ENCODE data around the gene IRF8.

IRF8 gene

DNA sequence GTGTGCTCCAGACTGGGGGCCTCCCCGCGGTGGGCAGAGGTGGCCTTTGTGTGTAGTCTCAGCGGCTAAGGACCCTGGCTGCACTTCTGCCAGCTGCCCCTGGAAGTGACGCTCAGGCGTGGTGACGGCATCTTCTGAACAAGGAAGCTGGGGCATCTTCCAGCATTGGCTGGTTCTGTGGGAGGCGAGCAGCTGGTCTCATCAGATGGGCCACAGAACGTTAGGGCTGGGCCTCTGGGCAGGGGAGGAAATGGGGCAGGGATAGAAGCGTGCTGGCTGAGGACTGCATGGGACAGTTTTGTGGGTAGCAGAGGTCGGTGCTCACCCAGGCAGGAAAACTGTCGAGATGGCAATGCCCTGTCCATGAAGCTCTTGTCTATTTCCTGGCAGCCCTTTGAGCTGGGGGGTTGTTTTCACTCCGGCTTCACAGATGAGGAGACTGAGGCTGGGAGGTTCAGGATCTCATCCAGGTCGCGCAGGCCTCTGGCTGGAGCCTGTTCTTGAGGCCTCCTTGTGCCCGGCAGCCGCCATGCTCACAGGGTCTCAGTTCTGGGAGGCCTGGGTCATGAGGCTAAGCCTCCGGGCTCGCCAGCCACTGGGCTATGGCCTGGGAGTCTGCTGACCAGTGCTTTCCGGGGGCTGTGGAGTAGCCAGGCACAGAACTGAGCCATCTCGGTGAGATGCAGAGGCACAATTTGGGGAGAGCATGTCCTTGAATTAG, 16.3 kb downstream of the IRF8 start:
- no peak for DNase-seq

DNA sequence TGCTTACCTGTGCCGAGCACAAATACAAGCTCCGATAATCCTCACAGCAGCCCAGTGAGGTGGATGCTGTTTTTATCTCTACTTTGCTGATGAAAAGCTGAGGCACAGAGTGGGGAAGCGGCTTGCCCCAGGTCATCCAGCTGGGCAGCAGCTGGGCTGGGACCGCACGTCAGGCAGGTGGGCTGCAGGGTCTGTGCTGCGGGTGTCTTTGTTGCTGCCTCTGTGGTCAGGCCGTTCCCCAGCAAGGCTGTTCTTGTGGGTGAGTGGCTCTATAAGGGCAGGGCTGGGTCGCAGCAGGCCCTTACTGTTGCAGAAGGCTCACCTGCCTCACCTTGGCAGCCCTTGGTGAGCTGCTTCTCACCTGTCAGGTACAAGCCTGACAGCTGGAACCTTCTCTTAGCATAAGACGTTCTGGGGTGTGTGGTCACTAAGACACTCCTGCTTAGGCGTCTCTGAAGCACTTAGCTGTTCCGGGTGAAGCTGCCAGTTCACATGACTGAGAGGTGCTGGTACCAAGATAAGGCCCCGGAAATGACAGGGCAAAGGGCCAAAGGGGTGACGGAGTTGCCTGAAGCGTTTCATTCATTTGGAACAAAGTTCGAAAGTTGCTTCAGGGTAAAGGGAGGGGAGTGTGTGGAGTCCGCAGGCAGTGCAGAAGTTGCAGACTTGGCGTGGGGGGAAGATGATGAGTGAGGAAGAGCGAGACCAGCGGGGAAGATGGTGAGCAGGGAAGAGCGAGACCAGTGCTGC, 17.4 kb downstream of the IRF8 start:
- DNase-seq, result no peak

DNA sequence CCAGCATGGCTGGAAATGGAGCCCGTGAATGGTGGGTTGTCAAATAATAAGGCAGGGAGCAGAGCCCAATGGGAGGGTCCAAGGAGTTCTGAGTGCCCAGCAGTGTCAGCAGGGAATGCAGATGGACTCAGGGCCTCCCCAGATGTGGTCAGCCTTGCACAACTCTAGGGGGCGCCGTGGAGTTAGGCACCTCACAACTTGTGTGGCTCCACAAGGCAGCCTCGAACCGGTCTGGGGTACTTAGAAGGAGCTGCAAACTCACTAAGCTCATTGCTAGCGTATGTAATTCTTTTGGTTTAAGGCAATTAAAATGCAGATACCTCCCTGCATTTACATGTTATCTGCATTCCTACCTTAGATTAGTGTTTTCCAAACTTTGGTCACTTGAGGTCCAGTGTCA, 18.1 kb downstream of the IRF8 start:
- no peak for DNase-seq

DNA sequence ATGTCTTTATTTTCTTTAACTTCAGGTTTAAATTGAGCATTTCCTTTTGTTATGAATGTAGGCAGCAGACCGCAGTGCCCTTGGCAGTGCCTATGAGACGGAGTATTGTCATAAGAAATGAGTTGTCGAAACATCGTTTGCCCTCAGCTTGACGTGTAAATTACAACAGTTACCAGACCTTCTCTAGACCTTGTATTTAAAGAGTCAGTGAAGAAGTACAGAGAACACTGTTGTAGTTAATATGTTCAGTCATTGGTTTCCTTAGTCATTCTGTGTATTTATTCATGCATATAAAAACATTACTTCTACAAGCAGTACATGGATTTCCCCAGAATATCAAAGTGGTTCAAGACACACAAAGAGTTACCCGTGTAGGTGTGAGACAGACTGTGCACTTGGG, 19.0 kb downstream of the IRF8 start:
- no peak for DNase-seq

DNA sequence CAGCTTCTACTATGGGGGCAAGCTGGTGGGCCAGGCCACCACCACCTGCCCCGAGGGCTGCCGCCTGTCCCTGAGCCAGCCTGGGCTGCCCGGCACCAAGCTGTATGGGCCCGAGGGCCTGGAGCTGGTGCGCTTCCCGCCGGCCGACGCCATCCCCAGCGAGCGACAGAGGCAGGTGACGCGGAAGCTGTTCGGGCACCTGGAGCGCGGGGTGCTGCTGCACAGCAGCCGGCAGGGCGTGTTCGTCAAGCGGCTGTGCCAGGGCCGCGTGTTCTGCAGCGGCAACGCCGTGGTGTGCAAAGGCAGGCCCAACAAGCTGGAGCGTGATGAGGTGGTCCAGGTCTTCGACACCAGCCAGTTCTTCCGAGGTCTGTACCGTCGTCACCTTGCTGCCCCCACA, 19.5 kb downstream of the IRF8 start:
- DNase-seq, result no peak

DNA sequence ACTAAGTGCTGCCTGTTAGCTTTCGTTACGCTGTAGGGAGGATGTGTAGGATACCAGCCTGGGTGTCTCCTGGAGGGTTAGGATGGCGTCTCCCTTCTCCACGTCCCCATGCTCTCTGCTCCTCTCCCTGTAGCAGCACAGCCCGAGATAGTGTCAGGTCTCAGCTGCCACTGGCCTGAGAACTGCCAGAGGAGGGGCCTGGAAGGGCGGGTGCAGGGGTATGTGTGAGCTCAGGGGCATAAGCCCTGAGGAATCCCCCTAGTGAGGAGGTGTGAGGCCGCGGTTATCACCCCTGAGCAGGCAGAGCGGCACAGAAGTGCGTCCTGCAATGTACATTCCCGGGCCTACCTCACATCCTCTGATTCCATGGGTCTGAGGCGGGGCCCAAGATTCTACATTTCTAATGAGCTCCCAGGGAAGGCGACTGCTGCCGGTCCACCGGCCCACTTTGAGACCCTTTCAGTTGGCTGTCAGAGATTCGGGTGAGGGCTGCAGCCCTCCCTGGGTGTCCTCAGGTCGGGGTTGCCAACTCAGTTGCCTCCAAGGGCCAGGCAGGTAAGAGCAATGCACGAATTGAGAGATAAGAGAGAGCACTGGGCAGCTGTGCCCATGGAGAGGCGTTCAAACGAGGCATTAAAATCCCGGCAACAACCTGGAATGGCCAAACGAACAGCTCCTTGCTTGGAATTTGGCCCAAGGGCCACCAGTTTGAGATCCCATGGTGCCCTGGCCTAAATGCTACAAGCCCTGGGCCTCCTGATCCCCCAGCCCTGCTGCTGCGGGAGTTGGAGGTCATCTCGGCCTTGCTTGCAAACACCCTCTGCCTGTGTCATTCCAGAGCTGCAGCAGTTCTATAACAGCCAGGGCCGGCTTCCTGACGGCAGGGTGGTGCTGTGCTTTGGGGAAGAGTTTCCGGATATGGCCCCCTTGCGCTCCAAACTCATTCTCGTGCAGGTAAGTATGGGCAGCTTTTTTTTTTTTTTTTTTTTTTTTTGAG, 20.6 kb downstream of the IRF8 start:
- no peak for DNase-seq

DNA sequence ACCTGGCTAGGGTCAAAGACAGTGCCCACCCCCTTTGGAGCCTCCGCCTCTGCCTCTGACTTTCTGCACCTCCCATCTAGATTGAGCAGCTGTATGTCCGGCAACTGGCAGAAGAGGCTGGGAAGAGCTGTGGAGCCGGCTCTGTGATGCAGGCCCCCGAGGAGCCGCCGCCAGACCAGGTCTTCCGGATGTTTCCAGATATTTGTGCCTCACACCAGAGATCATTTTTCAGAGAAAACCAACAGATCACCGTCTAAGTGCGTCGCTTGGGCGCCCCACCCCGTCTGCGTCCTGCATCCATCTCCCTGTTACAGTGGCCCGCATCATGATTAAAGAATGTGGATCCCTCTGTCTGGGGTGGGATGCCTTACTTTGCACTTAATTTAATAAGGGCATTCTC, 22.1 kb downstream of the IRF8 start:
- DNase-seq, result no peak

DNA sequence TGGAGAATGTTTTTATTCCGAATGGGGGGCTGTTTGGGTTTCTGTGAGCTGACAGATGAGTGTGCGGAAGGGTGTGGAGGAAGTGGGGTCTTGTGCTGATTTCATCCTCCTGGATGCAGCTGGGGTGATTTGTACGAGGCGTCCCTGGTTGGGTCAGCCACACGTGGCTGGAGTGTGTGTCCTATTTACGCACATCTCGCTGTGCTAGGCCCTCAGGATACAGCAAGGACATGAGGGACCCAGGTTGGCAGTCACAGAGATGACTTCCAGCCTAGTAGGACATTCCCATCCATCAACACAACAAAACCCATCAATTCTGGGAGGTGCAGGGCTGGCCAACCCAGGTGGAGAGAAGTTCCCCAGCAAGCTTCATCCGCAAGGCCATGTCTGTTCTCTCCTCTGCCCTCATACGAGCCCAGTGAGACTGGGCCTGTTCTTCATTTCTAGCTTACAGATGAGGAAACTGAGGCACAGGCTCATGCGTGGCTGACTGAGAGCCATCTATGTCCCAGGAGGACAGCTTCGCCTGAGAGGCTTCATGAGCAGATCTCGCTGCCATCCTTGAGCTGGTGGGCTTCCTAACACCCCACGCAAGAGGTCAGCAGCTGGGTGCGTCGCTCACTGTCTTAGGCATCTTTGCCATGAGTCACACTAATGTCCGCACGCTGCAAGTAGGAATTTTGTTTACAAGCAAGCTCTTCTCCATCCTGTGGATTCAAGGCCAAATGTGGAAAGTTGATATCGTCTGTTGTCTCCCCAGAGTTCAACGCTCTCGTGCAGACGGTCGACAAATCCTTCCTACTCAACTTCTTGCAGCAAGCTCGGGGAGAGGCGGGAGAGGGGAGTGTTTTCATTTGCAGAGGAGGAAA, 24.4 kb downstream of the IRF8 start:
- no peak for DNase-seq

DNA sequence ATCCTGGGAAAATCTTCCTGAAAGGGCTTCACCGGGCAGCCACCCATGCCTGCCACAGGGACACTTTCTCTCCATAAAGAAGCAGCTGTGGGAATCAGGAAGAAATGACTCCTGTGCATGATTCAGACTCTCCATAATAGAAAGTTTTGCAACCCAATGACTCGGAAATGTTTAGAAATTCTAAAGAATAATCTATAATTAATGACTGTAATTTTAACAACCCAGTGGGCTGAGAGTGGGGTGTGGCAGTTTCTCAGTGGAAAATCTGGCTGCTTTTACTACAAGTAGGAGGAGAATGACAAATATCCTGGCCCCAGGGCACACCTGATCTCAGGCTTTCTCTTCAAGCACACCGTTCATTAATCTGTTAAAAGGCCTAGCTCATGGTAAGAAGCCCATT, 25.7 kb downstream of the IRF8 start:
- no peak for DNase-seq

DNA sequence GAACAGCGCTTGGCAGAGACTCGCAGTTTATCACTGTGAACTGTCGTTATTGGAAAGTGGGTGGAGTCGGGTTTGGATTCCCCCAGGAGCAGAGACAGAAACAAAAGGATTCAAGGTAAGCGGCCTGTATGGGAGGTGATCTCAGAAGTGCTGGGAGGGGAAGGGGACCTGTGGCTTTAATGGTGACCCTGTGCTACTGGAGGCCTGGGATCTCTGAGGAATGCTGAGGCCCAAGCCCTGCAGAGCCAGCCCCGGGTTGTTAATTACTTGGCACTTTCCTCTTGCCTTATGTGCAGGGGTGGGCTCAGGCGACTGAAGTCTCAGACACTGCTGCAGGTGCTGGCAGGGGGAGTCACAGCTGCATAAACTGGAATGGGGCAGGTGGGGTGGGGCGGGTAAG, 27.4 kb downstream of the IRF8 start:
- no peak for DNase-seq

DNA sequence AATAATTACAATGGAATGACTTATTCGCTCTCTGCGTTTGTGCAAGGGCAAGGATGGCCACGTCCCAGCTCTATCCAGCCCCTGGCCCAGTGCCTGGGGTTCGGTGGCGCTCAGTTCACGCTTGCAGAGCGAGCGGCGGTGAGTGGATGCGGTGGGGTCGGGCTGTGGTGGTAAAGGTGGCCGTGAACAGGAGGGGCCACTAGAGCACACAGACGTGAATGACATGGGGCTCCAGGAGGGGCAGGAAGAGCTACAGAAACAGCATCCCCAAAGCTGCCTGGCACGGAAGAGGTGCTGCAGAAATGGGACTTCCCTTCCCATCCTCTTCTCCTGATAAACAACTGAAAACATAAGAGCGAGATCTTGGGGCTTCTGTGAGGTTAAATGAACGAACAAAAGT, 28.4 kb downstream of the IRF8 start:
- no peak for DNase-seq

DNA sequence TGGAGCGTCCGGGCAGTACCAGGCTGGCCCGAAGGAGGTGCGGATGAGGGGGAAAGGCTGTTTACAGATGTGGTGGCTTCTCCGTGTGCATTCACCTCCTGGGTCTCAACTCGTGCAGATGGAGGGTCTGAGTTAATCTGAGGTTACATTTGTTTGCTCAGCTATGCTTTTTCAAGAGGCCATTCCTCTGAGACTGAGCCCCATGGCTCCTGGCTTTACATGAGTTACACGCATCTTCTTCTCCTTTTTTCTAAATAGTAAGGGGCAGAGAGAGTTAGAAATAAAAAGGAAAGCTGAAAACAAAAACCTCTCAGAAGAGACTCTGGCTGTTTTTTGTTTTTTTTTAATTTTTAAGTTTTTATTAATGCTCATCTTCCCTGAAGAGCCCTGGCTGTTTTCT, 29.0 kb downstream of the IRF8 start:
- DNase-seq, result no peak

DNA sequence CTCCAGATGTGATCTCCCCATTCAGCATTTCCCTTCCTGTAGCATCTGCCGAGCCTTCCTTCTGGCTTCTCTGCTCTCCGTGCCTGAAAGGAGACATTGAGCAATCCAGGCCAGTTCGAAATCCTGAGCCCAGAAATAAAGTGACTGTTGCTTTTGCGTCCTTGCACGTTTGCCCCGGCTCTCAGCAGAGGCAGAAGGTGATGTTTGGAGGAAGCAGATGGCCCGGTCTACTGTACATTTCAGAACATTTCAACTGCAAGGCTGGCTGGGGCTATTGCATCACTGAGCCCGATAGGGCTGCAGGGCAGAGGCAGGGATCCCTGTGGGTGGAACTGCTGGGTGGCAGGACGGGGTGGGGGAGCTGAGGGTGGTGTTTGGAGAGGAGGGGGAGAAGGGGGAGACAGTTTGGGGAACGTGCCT, 29.4 kb downstream of the IRF8 start:
- DNase-seq, result no peak

DNA sequence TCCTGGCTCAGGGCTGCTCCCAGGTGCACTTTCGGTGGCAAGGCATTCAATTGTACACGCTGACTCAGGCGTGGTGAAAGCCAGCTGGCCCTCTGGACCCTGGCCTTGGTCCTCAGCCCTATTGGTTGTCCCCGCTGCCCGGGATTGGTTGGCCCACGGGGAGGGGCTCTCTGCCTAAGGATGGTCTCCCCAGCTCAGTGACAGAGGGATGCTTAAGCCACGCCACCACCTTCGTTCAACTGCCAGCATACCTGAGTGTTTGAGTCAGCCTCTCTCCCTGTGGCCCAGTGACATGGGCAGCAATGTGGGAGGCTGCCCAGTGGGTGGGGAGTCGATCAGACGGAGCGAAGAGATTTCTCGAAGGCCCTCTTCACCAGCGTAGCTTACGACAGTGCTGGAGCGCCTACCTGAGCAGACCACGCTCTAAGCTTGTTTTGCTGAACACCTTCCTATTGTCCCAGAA, 30.3 kb downstream of the IRF8 start:
- no peak for DNase-seq

DNA sequence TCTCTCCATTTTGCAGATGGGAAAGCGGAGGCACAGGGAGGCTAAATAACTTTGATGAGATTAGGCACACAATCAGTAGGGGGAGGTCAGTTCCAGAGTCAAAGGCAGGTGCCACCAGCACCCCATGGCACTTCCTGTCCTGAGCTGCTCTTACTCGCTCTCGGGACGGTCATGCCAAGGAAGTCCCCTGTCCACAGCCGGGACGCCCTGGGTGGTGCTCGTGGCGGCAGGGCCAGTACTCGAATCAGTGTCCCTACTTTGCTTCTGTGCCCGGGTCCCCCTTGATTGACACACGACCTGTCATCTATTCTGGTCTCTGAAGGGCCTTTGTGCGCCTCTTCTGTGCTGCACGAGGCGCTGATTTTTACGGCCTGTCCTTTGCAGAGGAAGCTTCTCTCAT, 31.3 kb downstream of the IRF8 start:
- no peak for DNase-seq

DNA sequence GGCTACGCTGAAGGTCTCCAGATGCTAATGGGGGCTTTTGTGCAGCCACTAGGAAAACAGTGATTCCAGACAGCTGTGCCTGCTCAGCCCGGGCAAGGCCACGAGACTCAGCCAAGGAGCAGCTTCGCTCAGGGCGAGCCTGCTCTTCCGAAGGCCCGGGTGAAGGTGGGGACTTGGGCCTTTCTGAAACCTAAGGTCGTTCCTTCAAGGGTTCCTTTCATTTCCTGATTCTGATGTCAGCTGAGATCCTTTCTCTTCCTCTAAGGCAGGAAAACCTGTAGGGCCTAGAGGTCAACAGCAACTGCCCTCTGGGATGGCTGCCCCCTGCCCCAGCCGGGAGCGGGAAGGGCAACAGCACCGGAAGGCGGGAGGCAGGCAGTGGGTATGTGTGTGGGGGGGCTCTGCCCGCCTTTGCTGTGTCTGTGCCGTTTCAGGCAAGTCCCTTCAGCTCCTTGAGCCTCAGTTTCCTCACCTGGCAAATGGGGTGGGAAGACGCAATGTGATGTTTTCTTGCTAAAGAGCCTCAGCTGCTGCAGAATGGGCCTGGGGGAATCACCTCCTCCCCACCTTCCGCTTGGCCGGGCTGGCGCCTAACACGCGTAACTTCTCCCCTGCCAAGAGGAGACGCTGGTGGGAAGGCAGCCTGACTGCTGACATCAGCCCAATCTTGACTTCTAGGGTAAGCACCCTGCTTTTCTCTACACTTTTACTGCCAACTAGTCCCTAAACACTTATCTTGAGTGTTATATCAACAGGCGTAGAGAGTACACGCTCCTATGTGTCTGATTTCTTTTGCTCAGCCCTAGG, 32.8 kb downstream of the IRF8 start:
- DNase-seq, result no peak

DNA sequence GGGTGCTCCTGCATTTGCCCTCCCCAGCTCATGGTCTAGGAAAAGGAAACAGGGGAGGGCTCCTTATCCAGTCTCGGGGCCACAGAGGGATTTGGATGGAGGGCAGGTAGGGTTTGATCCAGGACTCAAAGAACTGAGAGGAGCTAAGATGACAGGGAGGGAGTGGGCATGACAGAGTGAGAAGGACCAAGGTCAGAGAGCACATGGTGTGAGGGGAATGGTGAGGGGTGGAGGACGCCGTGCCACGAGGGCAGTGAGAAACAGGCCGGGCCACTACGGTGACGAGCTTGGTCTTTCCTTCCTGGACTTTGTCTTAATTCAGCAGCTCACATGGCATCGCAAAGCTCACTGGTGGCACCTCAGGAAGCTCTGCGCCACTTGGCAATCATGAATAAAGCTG, 35.2 kb downstream of the IRF8 start:
- no peak for DNase-seq

DNA sequence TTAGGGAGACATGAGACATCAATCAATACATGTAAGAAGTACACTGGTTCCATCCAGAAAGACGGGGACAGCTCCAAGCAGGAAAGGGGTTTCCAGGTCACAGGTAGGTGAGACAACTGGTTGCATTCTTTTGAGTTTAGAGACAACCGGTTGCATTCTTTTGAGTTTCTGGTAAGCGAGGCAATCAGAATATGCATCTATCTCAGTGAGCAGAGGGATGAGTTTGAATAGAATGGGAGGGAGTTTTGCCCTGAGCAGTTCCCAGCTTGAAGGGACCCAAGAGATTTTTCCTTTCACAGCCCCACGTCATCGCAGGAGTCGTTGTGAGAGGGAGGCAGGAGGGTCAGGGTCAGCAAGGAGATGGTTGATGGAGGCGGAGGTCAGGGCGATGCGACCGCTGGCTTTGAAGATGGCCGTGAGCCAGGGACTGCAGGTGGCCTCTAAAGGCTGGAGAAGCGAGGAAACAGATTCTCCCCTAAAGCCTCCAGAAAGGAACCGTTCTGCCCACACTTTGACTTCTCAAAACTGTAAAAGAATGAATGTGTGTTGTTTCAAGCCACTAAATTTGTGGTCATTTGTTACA, 36.5 kb downstream of the IRF8 start:
- DNase-seq, result no peak

DNA sequence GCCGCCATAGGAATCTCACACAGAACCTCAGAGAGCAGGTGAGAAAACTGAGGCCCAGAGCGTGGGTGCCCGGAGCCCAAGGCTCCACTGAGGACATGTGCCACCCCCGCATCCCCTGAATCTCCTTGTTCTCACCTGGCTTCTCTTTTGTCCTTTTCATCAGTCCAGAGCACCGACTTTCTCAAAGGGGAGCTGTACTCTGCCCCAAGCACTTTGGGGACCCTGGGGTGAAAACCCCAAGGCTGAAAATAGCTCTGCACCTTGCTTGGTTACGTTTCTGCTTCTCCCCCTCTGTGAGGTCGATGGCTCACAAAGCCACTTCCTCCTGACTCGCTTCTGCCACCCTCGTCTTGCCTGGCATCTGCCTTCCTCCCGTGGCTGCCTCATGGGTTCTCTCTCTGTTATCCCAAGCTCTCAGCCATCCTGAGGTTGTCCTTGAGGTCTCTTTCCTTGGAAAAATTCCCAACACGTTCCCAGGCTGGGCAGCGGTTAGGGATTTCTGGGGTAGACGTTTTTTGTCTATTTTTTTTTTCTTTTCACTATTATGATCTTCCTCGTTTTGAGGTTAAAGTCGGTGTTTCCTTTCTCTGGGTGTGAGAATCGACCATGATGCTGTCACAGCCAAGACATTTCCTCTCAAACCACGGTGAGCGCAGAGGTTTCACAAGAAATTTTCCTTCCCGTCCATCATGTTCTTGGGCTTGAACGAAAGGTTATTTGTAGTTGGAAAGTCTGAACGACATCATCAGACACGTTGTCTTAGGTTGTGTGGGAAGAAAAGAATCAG, 37.2 kb downstream of the IRF8 start:
- DNase-seq, result no peak

DNA sequence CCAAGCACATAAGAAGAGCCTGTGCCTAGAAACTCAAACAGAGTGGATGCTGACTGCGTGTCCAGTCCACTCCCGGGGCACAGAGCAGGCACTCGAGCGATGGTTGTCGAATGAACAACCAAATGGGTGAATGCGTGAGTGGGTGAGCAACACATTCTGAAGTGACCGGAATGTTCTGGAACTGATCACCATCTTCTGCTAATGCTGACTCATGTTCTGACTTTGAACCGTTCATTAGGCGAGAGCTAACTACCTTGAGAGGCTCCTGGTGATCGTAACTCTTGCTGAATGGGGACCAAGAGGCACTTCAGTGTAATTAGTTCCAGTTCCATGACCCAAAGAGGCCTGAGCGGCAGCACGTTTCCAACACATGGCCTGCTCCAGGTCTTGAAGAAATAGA, 37.9 kb downstream of the IRF8 start:
- DNase-seq, result no peak

All from NCI-H69 (cell line).